GM12873 (cell line): ENCODE data around the gene CXADR.

ENCODE experiments used
- CTCF ChIP-seq: IDR thresholded peaks from 2 replicates; pipeline ENCODE4 v1.5.1; 2012; ENCODE audit warnings: low read depth, mild to moderate bottlenecking, moderate library complexity, low read length, control low read depth; ENCODE audit not compliant: insufficient read depth; ENCODE audit errors: missing control alignments

Gene CXADR

GRCh38 chr21:17631195-17631594, 118.4 kb downstream of the CXADR start:
- no peak for TF ChIP-seq CTCF

- TF ChIP-seq CTCF: no peak
Measured at GRCh38 chr21:17636711-17637110, 123.9 kb downstream of the CXADR start.

- TF ChIP-seq CTCF: no peak
Measured at GRCh38 chr21:17640821-17641220, 128.0 kb downstream of the CXADR start.
